ENCODE measurements around the gene OXNAD1. TPM values are rescaled to one million over a fixed set of nuclear protein-coding genes. Genes with fewer than 3 reads are reported as not detected.

OXNAD1 gene
- total RNA-seq, 2 experiments from 2014 or later, result 76.8 to 77.1 TPM

DNA sequence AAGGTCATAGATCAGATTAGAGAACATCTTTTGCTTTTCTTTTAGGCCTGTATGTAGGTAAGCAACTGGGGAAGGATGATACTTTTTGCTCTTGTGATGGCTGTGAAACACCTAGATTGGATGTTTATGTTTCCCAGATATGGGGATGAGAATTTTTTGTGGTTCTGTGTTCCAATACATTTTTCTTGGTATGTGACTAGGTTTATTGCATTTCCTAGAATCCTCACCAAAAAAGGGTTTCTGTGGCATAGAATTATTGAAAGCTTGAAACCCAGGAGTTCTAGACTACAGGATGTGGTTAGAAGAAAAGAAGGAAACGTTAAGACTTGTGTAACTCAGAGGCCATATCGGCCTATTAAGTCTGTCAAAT lies 25.8 kb downstream of the OXNAD1 start:
- Mint-ChIP-seq H3K27ac (peak overlapping the region; percentile 97), H3K4me1 (peaks cover 57% of the 10 kb centered on the region), H3K36me3 (peaks cover 82% of the 10 kb centered on the region), H3K9me3 (peaks cover 10% of the 10 kb centered on the region), H3K4me3 (peak overlapping the region; percentile 97), H3K27me3 (no peaks in the 10 kb centered on the region)
- DNase-seq (no peak), ATAC-seq (ENCODE audit: low read depth) (peak; percentile 36)
- POLR2A ChIA-PET, result interaction anchor here (0.7 to 9.5 kb wide), 7 partner anchors 12 to 221 kb away, joined by 3 to 141 read pairs (median 5); partner anchors contain the start of genes DPH3 and OXNAD1

DNA sequence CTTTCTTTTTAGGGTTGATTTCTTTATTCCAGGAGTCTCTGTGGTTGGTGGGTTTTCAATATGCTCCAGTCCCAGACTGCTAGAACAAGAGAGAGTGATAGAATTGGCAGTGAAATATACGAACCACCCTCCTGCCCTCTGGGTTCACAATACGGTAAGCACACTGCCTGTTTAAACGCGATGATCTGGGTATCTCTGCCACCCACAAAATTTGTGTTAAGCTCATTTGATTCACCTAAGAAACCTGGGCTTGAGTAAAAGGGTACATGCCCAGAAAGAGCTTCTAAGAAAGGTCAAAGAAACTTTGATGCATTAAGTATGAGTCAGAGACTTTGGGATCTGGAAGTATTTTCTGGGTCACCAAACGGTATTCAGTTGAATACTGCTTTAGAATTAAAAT lies 29.8 kb downstream of the OXNAD1 start:
- Mint-ChIP-seq H3K4me3 (peak overlapping the region; percentile 72), H3K4me1 (peaks cover 80% of the 10 kb centered on the region), H3K27me3 (no peaks in the 10 kb centered on the region), H3K9me3 (peaks cover 10% of the 10 kb centered on the region), H3K36me3 (peaks cover 79% of the 10 kb centered on the region), H3K27ac (peak overlapping the region; percentile 80)
- DNase-seq (no peak), ATAC-seq (ENCODE audit: low read depth) (no peak)
- POLR2A ChIA-PET, result interaction anchor here (0.9 to 9.5 kb wide), 6 partner anchors 8 to 222 kb away, joined by 3 to 141 read pairs (median 10); no protein-coding TSS in a partner anchor

DNA sequence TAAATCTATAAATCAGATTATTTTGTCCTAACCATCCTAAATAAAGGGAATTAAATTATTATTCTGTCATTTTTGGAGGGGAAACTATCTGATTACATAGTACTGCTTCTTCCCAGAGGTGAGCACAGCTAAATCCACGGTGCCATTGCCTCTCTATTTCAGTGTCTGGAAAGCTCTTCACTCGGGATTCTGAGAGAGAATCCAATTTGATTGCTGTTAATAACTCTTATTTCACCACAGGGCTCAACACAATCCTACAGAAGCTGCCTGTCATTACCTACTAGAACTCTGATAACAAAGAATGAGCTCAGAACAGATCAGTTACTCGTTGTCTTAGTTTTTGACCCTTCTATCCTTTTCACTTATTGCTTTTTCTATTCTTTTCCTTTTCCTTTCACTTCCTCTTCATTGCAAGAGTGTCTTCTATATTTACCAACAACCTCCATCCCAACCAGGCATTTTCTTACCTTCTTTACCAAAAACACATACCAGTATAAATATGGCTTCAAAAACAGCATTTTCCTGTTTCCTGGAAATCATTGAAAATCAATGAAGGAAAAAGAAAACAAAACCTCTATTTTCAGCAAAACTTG lies 30.4 kb downstream of the OXNAD1 start:
- Mint-ChIP-seq H3K4me1 (peaks cover 81% of the 10 kb centered on the region), H3K9me3 (peaks cover 10% of the 10 kb centered on the region)
- POLR2A ChIA-PET, result interaction anchor here (1.1 to 9.5 kb wide), 5 partner anchors 8 to 217 kb away, joined by 4 to 141 read pairs (median 12); no protein-coding TSS in a partner anchor

DNA sequence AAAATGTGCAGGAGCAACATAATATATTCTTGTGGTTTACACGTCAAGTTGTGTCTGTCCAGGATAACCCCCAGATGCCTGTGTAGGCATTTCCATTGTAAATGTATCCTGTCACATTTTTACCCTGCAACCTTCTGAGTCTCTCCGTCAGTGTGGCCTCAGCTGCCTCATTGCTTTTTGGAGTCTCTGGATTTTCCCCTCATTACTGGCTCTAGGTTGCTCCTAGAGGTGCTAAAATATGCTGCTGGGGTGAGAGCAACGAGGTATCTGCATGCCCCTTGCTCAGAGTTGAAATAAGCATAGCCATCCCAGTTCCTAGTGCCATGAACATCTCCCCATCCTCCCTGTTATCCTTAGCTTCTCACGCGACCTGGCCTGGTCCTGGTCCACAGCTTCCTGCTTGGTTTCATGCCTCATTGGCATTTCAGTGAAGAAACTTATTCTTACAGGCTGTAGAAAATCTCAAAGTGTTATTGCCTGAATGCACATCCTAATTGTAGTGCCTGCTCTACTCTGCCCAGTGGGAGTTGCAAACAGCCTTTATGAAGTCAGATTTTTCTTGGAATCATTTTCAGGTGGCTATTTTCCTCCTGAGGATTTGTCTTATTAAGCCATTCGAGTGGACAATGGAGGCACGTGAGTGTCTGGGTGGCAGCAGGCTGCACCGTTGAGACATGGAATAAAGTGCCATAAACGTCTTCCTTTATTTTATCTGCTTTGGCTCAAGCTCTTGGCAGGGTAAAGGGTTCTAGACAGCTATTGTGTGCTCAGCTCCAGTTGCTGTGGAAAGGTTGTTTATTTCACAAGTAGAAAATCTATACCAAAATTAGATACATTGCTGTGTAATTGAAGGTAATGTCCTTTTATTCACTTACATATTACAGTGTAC lies 33.2 kb downstream of the OXNAD1 start:
- Mint-ChIP-seq H3K4me1 (peaks cover 81% of the 10 kb centered on the region), H3K27ac (peak overlapping the region; percentile 88), H3K9me3 (peaks cover 5% of the 10 kb centered on the region), H3K4me3 (peak overlapping the region; percentile 92), H3K36me3 (peaks cover 74% of the 10 kb centered on the region), H3K27me3 (no peaks in the 10 kb centered on the region)
- DNase-seq (no peak), ATAC-seq (ENCODE audit: low read depth) (no peak)
- POLR2A ChIA-PET, result interaction anchor here (0.6 to 1.6 kb wide), 5 partner anchors 9 to 20 kb away, joined by 3 to 6 read pairs (median 5); no protein-coding TSS in a partner anchor

More for the DNA sequence above, 30.4 kb downstream of the OXNAD1 start:
- ATAC-seq (ENCODE audit: low read depth) (peak; percentile 5), DNase-seq (no peak)
- Mint-ChIP-seq H3K27me3 (no peaks in the 10 kb centered on the region), H3K27ac (peak overlapping the region; percentile 84), H3K36me3 (peaks cover 77% of the 10 kb centered on the region), H3K4me3 (peak overlapping the region; percentile 82)

DNA sequence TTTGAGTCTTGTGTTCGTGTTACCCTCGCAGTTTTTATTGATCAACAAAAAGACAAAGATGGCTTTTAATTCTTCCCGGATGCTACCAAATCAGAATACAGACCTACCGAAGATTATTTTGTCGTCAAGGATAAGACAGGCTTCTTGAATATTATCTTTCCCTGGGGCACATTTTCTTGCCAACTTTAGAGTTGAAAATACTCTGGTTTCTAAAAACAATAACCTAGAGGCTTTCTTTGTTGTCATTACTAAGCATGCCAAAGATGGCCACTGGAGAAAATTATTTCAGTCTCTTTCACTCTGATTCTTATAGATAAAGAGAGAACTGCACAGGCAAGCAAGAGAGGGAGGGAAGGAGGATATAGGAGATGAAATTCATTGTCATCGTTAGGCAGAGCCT lies 33.9 kb downstream of the OXNAD1 start:
- DNase-seq (no peak), ATAC-seq (ENCODE audit: low read depth) (no peak)
- POLR2A ChIA-PET, result interaction anchor here (0.6 to 1.6 kb wide), 3 partner anchors 10 to 20 kb away, joined by 4 to 6 read pairs (median 5); no protein-coding TSS in a partner anchor
- Mint-ChIP-seq H3K9me3 (peaks cover under 1% of the 10 kb centered on the region), H3K4me3 (peak overlapping the region; percentile 92), H3K27me3 (no peaks in the 10 kb centered on the region), H3K4me1 (peaks cover 76% of the 10 kb centered on the region), H3K27ac (peak overlapping the region; percentile 88), H3K36me3 (peaks cover 71% of the 10 kb centered on the region)

DNA sequence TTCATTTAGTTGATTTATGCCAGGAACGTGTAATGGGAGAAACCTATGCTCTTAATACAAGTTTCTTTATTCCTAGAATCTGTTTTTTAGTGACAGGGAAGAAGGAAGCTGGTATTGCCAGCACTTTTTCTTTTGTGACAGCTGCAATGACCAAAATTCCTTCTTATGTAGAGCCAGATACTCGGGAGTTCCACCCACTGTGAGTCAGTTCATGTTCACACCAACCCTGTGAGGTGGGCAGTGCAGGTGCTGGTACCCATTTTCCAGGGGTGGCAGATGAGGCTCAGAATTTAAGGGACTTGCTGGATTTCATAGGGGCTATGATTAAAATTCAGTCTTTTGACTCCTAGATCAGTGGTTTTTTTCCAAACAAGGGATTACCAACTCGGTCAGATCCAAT lies 34.7 kb downstream of the OXNAD1 start:
- Mint-ChIP-seq H3K4me3 (peak overlapping the region; percentile 92), H3K27ac (peak overlapping the region; percentile 92), H3K36me3 (peaks cover 73% of the 10 kb centered on the region), H3K9me3 (no peaks in the 10 kb centered on the region), H3K27me3 (no peaks in the 10 kb centered on the region), H3K4me1 (peaks cover 80% of the 10 kb centered on the region)
- DNase-seq, result no peak
- no peak for ATAC-seq (ENCODE audit: low read depth)
- POLR2A ChIA-PET, result interaction anchor here (0.9 to 6.4 kb wide), 5 partner anchors 6 to 22 kb away, joined by 4 to 71 read pairs (median 37); no protein-coding TSS in a partner anchor

DNA sequence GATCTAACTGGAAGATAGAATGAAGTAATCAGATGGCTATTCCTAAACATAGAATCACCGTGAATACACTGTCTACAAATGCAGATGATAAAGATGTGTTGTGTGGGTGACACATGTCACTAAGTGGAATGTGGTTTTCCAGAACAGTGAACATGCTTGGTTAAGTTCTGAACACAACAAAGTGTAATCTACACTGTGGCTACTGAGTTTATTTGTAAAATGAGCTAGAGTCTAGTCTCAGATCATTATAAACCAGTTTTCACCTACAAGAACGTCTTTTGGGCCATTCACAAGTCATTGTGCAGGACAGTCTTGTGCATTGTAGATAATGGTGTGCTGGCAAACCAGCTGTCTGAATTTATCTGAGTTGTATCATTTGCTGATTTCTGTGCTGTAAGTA lies 35.3 kb downstream of the OXNAD1 start:
- no peak for DNase-seq
- POLR2A ChIA-PET, result interaction anchor here (0.7 to 6.4 kb wide), 7 partner anchors 7 to 852 kb away, joined by 3 to 71 read pairs (median 8); no protein-coding TSS in a partner anchor
- peaks cover 81% of the 10 kb centered on the region for H3K4me1 Mint-ChIP-seq
- H3K27me3 Mint-ChIP-seq, result no peaks in the 10 kb centered on the region
- H3K9me3 Mint-ChIP-seq, result no peaks in the 10 kb centered on the region
- H3K27ac Mint-ChIP-seq, result peak overlapping the region; percentile 92
- H3K4me3 Mint-ChIP-seq, result peak overlapping the region; percentile 92
- no peak for ATAC-seq (ENCODE audit: low read depth)
- H3K36me3 Mint-ChIP-seq, result peaks cover 75% of the 10 kb centered on the region

DNA sequence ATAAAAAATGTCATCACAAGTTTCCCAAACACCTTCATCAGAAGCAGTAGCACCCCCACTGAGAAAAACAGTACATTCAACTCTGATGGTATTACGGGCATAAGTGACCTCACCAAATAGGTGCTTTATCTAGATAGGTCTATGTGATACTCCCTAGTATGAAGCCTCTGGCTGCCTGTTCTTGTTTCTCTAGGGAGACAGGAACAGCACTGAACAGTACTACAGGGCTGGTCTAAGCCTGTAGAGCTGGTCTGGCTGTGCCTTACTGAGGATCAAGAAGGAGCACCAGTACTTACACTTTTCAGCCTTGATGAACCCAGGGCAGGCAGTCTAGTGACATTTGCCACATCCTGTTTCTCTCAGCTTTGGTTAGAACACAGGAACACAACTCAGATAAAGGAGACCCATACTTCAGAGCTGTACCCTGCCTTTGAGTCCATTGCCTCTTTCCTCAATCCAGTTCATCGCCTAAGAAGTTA lies 35.9 kb downstream of the OXNAD1 start:
- POLR2A ChIA-PET, result interaction anchor here (0.6 to 6.4 kb wide), 12 partner anchors 8 to 1202 kb away, joined by 3 to 71 read pairs (median 5); partner anchors contain the start of genes DPH3, OXNAD1 and RBSN
- H3K9me3 Mint-ChIP-seq, result no peaks in the 10 kb centered on the region
- ATAC-seq (ENCODE audit: low read depth) (peak; percentile 78), DNase-seq (no peak)
- H3K27me3 Mint-ChIP-seq, result no peaks in the 10 kb centered on the region
- H3K36me3 Mint-ChIP-seq, result peaks cover 73% of the 10 kb centered on the region
- H3K4me3 Mint-ChIP-seq, result peak overlapping the region; percentile 92
- H3K4me1 Mint-ChIP-seq, result peaks cover 81% of the 10 kb centered on the region
- H3K27ac Mint-ChIP-seq, result peak overlapping the region; percentile 92

DNA sequence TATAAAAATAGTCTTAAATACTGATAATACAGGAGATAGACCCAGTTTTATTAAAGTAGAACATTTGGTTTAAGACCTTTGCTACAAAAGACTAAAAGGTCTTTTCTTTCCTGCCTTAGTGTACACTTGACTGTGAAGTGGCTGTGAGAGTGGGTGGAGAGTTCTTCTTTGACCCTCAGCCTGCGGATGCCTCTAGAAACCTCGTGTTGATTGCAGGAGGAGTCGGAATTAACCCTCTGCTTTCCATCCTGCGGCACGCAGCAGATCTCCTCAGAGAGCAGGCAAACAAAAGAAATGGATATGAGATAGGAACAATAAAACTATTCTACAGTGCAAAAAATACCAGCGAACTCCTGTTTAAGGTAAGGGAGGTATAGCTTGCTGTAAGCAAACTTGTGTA lies 36.5 kb downstream of the OXNAD1 start:
- H3K36me3 Mint-ChIP-seq, result peaks cover 69% of the 10 kb centered on the region
- POLR2A ChIA-PET, result interaction anchor here (0.6 to 6.4 kb wide), 12 partner anchors 8 to 1203 kb away, joined by 3 to 71 read pairs (median 6); partner anchors contain the start of genes DPH3, OXNAD1 and RBSN
- peak overlapping the region; percentile 92 for H3K27ac Mint-ChIP-seq
- H3K9me3 Mint-ChIP-seq, result no peaks in the 10 kb centered on the region
- ATAC-seq (ENCODE audit: low read depth), result peak; percentile 46
- H3K27me3 Mint-ChIP-seq, result no peaks in the 10 kb centered on the region
- H3K4me1 Mint-ChIP-seq, result peaks cover 81% of the 10 kb centered on the region
- H3K4me3 Mint-ChIP-seq, result peak overlapping the region; percentile 92
- DNase-seq, result no peak

DNA sequence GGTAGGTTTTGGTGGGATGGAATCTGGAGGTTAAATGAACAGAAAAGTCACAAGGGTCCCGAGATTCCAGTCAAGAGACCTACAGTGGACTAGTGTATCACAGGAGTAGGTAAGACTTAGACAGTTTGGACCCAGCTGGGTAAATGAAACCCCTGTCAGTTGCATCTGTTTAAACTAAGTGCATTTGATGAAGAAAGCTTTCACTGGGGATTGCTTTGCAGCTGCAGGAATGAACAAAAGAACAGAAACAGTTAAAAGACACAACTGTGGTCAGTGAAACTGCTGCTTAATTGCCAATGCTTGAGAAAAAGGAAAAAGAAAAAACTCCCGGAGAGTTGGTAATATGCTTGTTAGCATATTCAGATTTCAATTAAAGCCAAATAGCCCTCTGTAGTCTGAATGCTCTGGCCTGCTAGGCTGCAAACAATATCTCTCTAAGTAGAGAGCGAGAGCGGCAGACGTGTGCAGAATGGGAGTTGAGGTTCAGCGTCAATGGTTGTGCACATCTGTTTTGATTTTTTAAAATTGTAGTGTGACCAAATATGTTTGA lies 37.1 kb downstream of the OXNAD1 start:
- Mint-ChIP-seq H3K27ac (peak overlapping the region; percentile 92), H3K27me3 (no peaks in the 10 kb centered on the region), H3K4me1 (peaks cover 83% of the 10 kb centered on the region), H3K9me3 (no peaks in the 10 kb centered on the region), H3K36me3 (peaks cover 68% of the 10 kb centered on the region), H3K4me3 (peak overlapping the region; percentile 92)
- DNase-seq (no peak), ATAC-seq (ENCODE audit: low read depth) (no peak)
- POLR2A ChIA-PET, result interaction anchor here (0.8 to 6.4 kb wide), 7 partner anchors 9 to 210 kb away, joined by 3 to 71 read pairs (median 24); no protein-coding TSS in a partner anchor

DNA sequence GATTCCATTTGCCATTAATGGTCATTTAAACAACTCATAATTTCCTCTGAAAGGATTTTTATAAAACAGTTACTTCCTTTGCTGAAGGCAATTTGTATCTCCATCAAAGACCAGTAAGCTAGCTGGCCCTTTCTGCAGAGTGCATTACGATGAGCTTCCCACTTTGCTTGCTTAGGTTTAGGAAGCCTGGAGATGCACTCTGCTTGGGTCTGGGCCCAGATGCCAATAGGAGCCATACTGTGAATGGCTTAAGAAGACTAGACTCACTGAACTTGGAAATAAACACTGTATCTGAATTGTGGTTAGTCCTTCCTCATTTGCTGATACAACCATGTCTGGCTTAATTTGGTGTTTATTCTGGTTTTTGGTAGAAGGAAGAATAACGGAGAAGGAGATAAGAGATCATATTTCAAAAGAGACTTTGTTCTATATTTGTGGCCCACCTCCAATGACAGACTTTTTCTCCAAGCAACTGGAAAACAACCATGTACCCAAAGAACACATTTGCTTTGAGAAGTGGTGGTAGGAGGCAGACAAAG lies 38.1 kb downstream of the OXNAD1 start:
- H3K9me3 Mint-ChIP-seq, result no peaks in the 10 kb centered on the region
- no peaks in the 10 kb centered on the region for H3K27me3 Mint-ChIP-seq
- peak overlapping the region; percentile 92 for H3K27ac Mint-ChIP-seq
- DNase-seq (no peak), ATAC-seq (ENCODE audit: low read depth) (no peak)
- peak overlapping the region; percentile 92 for H3K4me3 Mint-ChIP-seq
- peaks cover 68% of the 10 kb centered on the region for H3K36me3 Mint-ChIP-seq
- POLR2A ChIA-PET, result interaction anchor here (0.8 to 6.4 kb wide), 6 partner anchors 10 to 17 kb away, joined by 3 to 71 read pairs (median 30); no protein-coding TSS in a partner anchor
- H3K4me1 Mint-ChIP-seq, result peaks cover 83% of the 10 kb centered on the region
